Activated T-helper 1 cell treated with Interleukin-2 at 50 U/mL for 16 hours (primary cell): Measurements from ENCODE around the gene KCNK6.

Source experiments
- DNase-seq: peaks from one replicate; pipeline ENCODE4 v3.0.0-alpha.2; 2020; ENCODE audit warnings: low read depth

KCNK6 gene

DNA sequence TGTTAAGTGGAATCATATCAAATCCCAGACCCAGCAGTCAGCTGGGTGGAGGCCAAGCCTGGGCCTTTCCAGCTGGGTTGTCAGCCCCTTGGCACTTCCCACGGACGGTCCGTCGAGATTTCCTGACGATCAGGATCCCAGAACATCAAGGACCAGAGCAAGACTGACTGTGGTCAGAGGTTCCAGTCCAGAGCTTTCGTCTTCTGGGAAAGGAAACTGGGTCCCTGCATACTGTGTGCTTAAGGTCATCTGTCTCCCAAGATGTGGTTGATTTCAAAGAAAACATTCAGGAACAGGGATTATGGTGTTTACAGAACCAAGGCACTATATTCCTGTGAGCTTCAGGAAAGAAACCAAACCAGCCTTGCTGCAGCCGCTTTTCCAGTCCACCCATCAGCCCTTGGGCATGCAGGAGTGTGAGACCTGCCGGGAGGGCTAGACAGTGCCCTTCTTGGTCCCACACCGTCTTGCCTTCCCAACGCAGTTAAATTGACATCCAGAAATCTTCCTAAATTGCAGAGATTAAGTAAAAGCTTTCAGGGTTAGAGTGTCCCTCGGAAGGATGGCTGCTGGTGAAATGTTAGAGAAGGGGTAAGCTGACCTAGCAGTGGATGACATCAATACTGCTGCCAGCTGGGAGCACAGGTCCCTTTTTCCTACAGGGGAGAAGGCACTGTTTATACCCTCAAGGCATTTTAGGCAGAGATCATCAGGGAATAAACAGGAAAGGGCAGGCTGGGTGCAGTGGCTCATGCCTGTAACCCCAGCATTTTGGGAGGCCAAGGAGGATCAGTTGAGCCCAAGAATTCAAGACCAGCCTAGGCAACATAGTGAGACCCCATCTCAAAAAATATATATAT lies 20.6 kb upstream of the KCNK6 start:
- no peak for DNase-seq

DNA sequence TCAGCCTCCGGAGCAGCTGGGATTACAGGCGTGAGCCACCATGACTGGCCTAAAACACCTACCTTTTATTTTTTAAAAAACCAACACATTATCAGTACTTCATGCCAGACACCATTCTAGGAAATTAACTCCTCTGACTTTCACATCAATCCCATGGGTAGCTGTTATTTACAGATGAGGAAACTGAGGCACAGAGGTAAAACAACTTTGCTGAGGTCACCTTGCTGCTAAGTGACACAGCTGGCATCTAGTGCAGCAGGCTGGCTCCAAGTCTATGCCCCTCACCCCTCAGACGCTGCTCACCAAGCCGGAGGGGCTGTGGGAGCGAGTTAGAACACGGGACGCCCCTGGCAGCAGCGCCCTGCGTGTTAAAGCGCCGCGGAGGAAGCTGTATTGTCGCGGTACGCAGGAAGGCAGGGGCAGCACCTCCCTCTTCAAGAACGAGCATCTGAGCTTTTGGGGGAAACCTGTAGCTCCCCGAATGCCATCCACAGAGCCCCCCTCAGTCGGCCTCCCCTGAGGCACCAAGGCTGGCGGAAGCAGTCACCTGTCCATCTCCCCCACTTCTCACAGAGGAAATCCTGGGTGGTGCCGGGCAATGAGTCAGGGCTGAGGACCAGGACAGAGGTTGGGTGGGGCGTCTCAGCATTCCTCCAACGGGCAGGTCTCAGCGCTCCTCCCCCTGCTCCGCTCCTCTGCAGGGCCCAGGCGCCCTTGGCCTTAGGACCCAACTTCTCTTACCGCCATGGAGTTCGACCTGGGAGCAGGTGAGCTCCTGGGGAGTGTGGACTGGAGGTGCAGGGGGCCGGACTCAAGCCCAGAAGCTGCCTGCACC lies 15.9 kb upstream of the KCNK6 start, which contains the start of gene C19orf33:
Gene C19orf33 (plus strand): TSS at position 735 of the 835 bp plus-strand sequence. CDS start 11 bp downstream, at position 746.
- DNase-seq: no peak

DNA sequence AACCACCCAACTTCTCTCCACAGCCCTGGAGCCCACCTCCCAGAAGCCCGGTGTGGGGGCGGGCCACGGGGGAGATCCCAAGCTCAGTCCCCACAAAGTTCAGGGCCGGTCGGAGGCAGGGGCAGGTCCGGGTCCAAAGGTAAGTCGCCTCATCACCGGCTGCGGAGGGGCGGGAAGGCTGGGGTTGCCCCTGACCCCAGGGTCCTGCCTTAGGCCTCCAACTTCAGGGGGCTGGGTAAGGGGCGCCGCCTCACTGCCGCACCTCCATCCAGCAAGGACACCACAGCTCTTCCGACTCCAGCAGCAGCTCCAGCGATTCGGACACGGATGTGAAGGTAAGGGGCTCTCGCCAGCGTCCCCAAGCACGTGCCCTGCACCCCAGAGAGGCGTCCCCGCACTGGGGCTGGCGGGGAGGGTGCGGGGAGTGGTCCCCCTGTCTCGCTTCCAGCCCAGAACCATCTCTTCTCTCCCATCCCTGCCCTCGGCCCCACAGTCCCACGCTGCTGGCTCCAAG lies 15.2 kb upstream of the KCNK6 start:
- DNase-seq: no peak

DNA sequence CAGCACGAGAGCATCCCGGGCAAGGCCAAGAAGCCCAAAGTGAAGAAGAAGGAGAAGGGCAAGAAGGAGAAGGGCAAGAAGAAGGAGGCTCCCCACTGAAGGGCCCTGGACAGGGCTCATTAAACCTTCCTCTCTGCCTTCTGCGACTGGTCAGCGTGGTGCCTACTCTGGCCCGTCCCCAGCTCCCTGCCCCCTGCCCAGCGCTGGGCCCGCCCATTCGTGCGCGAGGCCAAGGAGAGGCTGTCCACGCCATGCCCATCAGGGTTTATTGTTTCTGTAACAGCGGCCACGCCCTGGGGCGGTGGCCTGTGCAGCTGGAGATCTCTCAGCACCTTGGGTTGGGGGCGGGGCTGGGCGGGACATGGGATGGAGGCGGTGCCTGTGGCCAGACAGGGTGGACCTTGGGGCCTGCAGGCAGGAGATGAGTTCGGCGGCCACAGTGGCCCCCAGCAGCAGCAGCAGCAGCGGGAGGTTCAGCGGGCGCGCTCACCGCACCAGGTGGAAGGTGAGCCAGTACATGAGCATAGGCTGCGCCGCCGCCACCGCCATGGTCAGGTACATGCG lies 14.7 kb upstream of the KCNK6 start:
- DNase-seq: no peak

DNA sequence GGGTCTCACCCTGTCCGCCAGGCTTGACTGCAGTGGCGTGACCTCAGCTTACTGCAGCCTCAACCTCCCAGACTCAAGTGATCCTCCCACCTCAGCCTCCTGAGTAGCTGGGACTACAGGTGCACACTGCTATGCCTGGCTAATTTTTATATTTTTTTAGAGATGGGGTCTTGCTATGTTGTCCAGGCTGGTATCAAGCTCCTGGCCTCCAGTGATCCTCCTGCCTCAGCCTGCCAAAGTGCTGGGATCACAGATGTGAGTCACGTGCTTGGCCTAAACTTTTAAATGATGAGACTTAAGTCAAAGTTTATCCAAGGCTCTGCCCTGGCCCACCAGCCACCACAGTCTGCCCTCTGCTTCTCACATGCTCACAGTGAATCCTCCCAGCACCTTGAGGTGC lies 13.4 kb upstream of the KCNK6 start:
- DNase-seq: no peak

DNA sequence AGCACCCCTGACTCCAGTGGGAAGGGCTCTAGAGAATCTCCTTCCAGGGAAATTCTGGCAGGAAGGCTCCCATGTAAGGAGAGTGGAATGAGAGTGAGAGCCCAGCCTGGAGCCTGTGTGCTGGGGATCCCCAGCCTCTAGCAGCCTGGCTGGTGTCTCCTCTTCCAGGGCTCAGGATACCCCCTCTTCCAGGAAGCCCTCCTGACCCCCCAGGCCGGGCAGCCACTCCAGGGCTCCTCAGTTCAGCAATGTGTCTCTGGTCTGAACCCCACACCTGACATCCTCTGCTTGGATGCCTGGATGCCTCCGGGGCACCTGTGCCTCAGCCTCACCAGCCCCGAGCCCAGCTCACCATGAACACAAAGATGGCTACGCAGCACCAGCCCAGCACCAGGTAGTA lies 12.6 kb upstream of the KCNK6 start:
- no peak for DNase-seq

DNA sequence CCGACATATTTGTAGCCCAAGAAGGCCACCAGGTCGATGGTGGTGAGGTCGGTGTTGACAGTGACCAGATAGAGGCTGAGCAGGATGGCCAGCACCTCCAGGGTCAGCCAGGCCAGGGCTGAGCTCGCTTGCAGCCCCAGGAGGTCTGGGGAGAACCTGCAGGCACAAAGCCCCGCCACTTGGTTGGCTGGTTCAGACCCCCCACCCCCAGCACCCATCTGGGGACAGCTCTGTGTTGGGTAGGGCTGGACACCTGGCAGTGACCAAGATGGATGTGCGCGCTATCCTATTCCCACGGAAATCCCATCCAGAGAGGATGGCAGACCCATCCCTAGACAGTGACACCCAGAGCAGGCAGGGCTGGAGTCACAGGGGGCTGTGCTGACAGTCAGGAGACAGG lies 12.0 kb upstream of the KCNK6 start:
- DNase-seq: no peak

DNA sequence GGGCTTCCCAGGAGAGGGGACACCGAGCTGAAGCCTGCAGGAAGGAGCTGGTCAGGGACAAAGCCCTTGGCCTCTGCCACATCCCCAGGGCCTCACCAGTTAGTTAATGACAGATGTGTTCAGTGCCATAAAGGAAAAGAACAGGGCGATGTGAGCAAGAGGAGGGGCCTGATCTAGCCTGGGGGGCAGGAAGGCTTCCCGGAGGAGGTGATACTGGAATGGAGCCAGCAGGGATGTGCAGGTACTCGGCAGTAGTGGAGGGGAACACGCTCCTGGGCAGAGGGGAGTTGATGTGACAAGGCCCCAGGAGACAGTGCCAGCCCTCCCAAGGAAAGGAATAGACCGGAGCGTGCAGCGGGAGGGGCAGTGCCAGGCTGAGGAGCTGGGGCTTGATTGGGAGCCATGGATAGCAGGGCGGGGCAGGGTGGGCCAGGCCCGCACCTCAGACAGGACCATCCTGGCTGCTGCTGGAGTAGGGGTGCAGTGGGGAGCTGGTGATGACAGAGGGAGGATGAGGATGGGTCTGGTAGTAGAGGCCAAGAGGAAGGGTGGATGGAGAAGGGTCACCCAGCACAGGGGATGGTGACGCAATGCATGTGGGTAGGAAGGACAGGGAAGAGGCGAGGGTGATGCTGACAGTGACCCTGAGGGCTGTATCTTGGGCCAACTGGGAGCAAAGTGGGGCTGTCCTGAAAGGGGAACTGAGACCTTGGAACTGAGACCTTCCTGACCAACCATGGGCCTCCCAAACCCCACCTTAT lies 11.5 kb upstream of the KCNK6 start:
- no peak for DNase-seq

DNA sequence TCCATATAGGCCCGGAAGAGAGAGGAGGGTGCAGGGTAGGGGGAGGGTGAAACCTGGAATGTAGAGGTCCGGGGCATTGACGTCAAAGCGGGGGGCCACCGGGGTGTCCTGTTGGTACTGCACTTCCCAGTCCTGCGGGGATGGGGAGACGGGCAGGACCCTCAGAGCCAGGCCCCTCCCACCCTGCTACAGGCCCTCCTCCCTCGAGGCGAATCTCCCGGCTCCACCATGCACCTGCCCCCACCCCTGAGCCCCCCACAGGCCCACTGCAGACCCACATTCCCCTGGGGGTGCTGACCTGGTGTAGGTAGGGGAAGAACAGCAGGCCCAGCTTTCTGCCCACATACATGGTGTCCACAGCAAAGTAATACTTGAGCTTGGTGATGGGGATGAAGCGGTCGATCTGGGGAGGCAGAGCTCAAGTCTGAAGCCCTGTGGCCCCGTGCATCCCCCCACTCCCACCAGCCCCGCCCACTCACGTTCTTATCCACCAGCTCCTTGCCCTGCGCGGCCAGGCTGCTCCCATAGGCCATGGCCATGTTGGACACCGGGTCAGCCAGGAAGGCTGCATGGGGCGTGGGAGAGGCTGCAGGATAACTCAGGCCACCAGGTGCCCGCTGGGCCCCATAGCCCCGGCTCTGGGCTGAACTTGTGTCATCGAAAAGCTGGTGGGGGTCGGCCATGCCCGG lies 10.6 kb upstream of the KCNK6 start:
- DNase-seq: no peak

DNA sequence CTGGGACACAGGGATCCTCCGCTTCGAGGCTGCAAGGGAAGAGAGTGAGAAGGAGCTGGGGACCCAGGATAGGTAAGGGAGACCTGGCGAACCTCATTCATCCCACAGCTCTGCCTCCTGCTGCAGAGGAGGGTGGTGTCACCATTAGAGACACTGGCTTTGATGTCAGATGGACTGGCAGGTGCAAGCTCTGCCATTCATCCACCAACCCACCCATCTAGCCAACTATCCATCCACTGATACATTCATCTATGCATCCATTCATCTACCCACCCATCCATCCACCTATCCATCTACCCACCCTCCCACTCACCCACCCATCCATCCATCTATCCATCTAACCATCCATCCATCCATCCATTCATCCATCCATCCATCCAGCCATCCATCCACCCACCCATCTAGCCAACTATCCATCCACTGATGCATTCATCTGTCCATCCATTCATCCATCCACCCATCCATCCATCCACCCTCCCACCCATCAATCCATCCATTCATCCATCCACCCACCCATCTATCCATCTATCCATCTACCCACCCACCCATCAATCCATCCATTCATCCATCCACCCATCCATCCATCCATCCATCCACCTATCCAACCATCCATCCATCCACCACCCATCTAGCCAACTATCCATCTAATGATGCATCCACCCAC lies 9.9 kb upstream of the KCNK6 start:
- DNase-seq: no peak

DNA sequence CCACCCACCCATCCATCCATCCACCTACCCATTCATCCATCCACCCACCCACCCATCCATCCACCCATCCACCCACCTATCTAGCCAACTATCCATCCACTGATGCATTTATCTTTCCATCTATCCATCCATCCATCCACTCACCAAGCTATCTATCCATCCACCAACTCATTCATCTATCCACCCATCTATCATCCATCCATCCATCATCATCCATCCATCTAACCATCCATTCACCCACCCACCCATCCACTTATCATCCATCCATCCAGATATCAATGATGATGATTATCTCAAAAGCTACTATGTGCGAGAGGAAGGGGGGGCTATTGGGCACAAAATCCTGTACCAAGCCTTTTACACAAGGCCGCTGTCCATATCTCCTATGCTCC lies 9.4 kb upstream of the KCNK6 start:
- no peak for DNase-seq

DNA sequence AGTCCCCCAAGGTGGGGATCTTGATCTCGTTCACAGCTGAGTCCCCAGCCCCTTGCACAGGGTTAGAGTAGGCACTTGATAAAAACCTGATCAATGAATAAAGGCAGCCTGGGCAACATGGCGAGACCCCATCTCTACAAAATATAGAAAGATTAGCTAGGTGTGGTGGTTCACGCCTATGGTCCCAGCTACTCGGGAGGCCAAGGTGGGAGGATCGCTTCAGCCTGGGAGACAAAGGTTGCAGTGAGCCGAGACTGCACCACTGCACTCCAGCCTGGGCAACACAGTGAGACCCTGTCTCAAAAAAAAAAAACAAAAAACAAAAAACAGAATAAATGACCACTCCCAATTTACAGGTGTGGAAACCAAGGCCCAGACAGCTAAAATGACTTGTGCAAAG lies 8.7 kb upstream of the KCNK6 start:
- no peak for DNase-seq

DNA sequence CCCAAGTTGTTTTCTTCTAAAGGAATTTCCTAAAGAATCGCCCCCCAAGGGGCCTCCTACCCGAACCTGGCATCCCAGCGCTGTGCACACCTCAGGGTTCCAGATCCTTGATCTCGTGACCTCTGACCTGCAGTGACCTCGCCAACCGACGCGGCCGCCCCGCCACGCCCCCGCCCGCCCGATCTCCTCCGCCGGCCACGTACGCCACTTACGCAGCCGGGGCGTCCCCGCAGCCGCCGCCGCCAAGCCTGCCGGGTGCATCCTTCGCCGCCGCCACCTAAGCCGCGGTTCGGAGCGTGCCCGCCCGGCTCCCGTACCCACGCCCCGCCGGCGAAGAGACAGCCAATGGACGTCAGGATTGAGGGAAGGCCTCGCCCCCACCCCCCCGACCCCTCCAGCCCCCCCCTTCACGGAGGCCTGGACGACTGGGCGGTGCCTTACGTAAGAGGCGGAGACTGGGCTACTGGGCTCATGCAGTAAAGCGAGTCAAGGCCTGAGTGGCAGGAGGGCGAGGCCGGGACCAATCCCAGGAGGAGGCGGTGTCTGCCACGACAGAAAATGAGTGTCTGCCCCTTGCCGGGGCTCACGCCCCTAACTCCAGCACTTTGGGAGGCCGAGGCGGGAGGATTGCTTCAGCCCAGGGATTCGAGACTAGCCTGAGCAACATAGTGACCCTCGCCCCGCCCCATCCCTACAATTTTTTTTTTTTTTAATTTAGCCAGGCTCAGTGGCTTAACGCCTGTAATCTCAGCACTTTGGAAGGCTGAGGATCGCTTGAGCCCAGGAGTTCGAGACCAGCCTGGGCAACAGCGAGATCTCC lies 3.8 kb upstream of the KCNK6 start, which contains the start of gene YIF1B:
Gene YIF1B (minus strand): TSS at position 291 of the 820 bp plus-strand sequence. CDS start 30 bp downstream, at position 261.
- DNase-seq: peak; percentile 92

DNA sequence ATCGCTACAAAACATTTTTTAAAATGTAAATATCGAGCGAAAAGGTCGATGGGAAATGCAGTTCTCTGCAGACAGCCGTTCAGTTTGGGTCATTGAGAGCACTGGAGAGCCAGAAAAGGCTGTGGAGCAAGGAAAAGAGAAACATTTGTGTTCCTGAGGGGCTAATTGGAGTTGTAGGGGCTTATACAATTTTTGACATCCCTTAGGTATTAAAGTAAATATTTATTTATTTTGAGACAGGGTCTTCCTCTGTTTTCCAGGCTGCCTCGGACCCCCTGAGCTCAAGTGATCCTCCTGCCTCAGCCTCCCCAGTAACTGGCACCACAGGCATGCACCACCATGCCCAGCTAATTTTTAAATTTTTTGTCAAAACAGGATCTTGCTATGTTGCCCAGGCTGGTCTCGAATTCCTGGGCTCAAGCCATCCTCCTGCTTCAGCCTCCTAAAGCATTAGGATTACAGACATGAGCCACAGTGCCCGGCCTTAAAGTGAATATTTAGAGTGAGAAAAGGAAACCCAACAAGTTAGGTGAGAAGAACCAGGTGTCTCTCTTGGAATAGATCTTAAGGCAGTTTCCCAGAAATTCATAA lies 3.1 kb upstream of the KCNK6 start:
- DNase-seq: no peak

DNA sequence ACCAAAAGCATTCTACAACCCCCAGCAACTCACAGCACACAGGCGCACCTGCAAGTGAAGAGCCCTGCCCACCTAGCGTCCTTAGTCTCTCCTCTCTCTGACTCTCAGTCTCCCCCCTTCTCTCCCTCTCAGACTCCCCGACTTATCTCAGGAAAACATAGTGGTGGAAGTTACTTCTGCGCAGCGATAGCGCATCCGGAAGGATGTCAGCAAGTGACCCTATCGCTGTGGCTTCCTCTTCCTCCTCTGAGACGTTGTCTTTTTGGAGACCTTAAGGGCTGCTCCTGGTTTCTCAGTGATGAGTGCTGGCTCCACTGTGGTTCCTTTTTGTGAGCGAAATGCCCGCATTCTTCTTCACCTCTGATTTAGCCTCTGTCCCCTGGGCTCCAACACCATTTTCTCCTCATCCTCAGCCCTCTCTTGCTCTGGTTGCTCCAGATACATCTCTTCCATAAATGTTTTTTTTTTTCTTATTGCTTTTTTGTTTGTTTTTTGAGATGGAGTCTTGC lies 2.5 kb upstream of the KCNK6 start:
- DNase-seq: no peak

DNA sequence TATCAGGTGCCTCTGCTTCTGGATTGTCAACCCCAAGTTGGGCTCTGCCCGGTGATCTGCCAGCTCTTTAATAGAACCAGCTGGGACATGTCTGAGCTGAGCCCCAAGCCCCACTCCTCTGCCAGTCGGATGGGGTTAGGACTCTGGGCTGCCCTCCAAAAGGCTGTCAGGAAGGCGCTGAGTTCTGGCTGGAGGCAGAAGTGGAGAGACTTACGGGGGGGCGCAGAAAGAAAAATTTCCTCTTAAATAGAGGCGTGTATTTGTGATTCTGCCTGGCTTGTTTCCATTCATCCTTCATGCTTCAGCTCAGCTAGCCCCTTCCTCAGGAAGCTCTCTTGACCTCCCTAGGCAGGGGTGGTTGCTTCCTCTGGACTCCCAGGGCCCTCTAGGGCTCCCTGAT lies 985 bp upstream of the KCNK6 start:
- no peak for DNase-seq

DNA sequence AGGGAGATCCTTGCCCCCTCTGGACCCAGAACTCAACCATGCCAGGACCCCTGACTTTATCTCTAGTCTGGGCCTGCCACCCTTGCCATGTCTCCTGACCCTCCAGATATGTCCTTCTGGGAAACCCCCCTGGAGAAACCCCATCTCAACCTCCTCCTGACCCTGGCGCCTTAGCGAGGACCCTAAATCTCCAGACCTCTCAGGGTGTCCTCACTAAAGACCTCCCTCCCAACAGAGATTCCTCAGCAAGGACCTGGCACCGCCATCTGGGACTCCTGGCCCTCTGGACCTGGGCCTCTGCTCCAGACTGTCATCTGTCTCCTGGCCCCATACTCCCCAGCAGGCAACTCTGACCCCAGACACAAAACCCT lies 1.3 kb downstream of the KCNK6 start:
- DNase-seq: no peak

DNA sequence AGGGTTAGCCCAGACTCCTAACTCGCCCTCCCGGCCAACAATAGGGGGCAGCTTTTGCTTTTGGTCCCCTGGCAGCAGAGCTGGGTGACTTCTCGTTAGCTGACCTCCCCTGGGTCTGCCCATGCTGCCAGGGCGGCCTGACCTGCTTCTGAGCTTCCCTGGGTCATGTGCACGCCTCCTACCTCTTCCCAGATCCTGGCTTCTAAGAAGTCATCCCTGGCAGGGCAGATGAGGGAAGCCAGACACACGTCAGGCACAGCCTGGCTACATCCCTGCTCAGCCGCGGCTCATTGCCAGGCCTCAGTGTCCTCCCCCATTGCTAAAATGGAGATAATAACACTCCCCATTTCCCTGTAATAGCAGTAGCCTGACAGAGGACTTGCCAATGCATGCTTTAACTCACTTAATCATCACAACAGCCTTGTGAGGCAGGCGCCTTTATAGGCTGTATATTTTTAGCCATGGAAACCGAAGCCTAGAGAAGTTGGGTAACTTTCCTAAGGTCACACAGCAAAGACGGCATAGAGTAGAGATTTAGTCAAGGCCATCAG lies 2.1 kb downstream of the KCNK6 start:
- no peak for DNase-seq

DNA sequence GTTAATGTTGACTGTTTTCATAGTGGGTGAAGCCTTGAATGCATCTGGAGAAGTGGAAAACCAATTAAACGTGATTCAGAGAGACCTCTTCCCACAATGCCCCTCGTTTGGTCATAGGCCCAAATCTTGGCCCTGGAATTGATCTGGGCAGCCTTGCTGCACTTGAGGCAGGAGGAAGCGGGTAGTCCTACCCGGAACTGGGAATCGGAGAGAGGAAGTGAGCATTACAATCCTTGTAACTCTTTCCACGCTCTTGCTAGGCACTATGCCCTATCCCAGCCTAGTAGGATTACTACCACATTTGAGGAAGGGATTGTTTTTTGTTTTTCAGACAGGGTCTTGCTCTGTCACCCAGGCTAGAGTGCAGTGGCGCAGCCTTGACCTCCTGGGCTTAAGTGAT lies 3.6 kb downstream of the KCNK6 start:
- no peak for DNase-seq
